NB4 (cell line): ENCODE data around the gene RTL9.
A peak's percentile ranks its signal among the peaks of the same experiment; 100 is the strongest.
"Not testable (repeated sequence)": the region's sequence is repeated elsewhere in the genome, so short reads cannot be mapped to it uniquely, and the experiment has no call there.

Source experiments
- DNase-seq: peaks from one replicate; pipeline ENCODE4 v3.0.0; 2010; ENCODE audit warnings: low read depth
- H3K4me3 ChIP-seq: one replicate; pipeline ENCODE4 v1.5.1; 2011; ENCODE audit warnings: mild to moderate bottlenecking, low read depth, low read length, moderate library complexity
- MYC ChIP-seq: IDR thresholded peaks from 2 replicates; pipeline ENCODE4 v1.6.1; 2011; ENCODE audit warnings: low read depth, low read length
- POLR2A ChIP-seq: IDR thresholded peaks from 2 replicates; pipeline ENCODE4 v1.6.1; 2011; ENCODE audit warnings: mild to moderate bottlenecking; ENCODE audit not compliant: insufficient read length; ENCODE audit errors: extremely low read depth
- TF ChIP-seq, protein P1 (sequence below): IDR thresholded peaks from 2 replicates; pipeline ENCODE4 v1.6.1; 2011; ENCODE audit warnings: low read depth, low read length
- TF ChIP-seq, protein P2 (sequence below): IDR thresholded peaks from one replicate; pipeline ENCODE4 v1.5.1; 2012; ENCODE audit warnings: low read depth, low read length

The RTL9 gene

DNA sequence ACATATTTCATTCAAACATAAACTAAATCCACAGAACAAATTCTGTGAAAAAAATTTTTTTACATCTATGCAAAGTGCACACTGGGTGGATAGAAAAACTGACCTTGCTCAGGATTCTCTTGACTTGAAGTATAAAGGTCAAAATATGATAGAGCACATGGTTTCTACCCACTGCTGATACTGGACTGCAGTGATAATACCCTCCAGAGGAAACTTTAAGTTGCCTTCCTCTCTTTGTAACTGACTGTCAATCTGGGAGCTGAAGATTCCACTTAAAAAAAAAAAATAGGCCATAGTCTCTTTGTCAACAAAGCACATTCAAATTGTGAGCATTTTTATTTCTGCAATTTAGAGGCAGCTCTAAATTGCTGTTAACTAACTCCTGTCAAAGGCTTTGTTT, 37.6 kb upstream of the RTL9 start:
- H3K4me3 ChIP-seq: no peak overlapping the region
- DNase-seq: no peak
- TF ChIP-seq POLR2A (no peak), MYC (no peak)
- TF ChIP-seq, protein P1, sequence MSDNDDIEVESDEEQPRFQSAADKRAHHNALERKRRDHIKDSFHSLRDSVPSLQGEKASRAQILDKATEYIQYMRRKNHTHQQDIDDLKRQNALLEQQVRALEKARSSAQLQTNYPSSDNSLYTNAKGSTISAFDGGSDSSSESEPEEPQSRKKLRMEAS: no peak
- TF ChIP-seq, protein P2, sequence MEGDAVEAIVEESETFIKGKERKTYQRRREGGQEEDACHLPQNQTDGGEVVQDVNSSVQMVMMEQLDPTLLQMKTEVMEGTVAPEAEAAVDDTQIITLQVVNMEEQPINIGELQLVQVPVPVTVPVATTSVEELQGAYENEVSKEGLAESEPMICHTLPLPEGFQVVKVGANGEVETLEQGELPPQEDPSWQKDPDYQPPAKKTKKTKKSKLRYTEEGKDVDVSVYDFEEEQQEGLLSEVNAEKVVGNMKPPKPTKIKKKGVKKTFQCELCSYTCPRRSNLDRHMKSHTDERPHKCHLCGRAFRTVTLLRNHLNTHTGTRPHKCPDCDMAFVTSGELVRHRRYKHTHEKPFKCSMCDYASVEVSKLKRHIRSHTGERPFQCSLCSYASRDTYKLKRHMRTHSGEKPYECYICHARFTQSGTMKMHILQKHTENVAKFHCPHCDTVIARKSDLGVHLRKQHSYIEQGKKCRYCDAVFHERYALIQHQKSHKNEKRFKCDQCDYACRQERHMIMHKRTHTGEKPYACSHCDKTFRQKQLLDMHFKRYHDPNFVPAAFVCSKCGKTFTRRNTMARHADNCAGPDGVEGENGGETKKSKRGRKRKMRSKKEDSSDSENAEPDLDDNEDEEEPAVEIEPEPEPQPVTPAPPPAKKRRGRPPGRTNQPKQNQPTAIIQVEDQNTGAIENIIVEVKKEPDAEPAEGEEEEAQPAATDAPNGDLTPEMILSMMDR: no peak

DNA sequence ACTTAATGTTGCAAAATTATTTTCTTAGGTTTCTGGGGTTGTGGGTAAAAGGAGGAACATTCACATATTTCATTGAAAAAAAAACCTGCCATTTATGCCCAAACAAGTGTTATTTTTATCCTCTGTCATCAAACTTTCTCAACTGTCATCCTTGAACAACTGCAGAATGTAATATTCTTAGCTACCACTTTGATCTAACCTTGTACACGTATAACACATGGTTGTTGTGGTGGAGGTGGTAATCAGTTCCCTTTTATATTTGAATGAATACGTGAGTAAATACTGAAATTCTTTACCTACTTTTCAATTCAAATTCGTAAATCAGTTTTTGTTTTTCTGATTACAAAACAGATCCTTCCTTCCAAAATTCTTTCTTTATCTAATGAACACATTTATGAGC, 37.0 kb upstream of the RTL9 start:
- TF ChIP-seq POLR2A (no peak), MYC (no peak)
- TF ChIP-seq, protein P2: no peak
- TF ChIP-seq, protein P1: no peak
- no peak overlapping the region for H3K4me3 ChIP-seq
- DNase-seq: no peak

DNA sequence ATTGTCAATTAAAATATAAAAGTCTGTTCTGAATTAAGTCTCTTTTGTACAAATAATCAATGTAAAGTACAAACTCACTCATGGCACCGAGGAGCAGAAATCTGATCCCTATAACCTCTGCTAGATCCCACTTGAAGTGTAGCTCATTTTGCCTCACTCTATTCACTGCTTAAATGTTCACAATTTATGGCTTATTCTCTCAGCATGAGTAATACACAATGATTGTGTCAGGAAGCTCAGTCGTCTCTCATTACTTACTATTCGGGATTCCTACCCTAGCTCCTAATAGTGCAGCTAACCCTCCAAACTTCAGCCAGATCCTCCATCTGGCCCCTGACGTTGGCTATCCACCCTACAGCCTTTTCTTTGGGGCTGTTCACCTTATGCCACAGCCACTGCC, 36.0 kb upstream of the RTL9 start:
- H3K4me3 ChIP-seq: no peak overlapping the region
- no peak for TF ChIP-seq POLR2A
- no peak for DNase-seq

DNA sequence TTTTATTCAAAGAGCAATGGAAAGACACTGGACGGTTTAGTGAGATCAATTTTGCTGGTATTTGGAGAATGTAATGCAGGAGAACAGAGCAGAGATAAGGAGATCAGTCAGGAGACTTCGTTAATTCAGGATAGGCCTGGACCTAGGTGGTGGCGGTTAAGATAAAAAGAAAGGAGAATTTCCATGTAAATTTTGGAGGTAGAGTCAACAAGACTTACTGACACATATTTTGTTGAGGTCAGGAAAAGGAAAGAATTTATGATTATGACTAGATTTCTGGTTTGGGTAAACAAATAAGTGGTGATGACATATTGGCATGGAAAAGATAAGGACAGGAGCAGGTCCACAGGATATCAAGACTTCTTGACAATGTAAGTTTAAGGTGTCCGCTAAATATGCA, 31.9 kb upstream of the RTL9 start:
- no peak for DNase-seq
- H3K4me3 ChIP-seq: no peak overlapping the region
- TF ChIP-seq MYC (no peak), POLR2A (no peak)
- TF ChIP-seq, protein P2: no peak
- TF ChIP-seq, protein P1: no peak

DNA sequence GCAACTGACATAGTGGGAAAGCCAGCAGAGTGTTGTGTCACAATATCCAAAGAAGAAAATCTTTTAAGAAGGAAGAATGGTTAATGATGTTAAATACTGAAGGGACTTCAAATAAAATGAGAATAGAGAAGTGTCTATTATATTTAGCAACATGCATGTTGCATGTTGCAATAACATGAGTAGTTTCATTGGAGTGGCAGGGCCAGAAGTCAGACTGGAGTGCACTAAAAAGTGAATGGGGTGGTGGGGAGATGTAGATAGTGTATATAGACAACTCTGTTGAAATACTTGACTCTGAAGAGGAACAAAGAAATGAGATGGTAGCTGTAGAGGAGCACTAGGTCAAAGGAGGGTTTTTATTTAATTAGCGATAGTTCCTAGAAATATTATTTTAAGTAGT, 31.3 kb upstream of the RTL9 start:
- no peak for TF ChIP-seq MYC
- TF ChIP-seq, protein P1: 0 out of 2 replicates have a peak, but pooled peaks have one; percentile 6
- peak; percentile 66 for DNase-seq
- H3K4me3 ChIP-seq: no peak overlapping the region

DNA sequence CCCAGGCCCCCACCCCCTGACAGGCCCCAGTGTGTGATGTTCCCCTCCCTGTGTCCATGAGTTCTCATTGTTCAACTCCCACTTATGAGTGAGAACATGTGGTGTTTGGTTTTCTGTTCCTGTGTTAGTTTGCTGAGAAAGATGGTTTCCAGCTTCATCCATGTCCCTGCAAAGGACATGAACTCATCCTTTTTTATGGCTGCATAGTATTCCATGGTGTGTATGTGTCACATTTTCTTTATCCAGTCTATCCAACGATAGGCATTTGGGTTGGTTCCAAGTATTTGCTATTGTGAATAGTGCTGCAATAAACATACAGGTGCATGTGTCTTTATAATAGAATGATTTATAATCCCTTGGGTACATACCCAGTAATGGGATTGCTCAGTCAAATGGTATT, 30.0 kb upstream of the RTL9 start:
- not testable (repeated sequence) for H3K4me3 ChIP-seq, DNase-seq

DNA sequence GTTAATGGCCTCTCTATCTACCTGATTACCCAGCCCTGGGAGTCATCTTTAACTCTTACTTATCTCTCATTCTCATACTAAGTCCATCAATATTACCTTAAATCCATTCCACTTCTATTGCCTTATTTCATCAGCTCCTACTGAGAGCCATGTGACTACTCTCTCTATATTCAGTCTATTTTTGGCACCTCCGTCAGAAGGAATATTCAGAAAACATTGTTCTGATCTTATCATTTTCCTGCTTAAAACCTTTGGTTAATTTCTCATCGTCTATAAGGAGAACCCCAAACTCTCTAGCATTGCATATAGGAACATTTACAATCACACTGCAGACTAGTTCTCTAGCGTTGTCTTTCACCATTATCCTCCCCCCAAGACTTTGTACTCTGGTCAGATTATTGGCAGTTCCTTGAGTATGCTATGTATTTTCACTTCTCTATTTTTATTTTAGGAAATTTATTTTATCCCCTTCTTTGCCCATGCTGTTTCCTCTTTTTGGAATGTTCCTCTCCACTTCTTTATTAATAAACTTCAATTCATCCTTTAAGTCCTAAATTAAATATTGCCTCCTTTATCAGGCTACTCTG, 27.1 kb upstream of the RTL9 start:
- no peak overlapping the region for H3K4me3 ChIP-seq
- no peak for TF ChIP-seq POLR2A
- no peak for TF ChIP-seq MYC
- TF ChIP-seq, protein P2: no peak
- TF ChIP-seq, protein P1: no peak
- DNase-seq: no peak

DNA sequence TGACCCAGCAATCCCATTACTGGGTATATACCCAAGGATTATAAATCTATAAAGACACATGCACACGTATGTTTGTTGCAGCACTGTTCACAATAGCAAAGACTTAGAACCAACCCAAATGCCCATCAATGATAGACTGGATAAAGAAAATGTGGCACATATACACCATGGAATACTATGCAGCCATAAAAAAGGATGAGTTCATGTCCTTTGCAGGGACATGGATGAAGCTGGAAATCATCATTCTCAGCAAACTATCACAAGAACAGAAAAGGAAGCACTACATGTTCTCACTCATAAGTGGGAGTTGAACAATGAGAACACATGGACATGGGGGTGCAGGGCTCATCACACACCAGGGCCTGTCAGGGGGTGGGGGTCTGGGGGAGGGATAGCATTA, 25.2 kb upstream of the RTL9 start:
- H3K4me3 ChIP-seq, DNase-seq: not testable (repeated sequence)
